Kidney (tissue), 2 donors: ENCODE measurements around the gene SLAMF8. TPM values are rescaled to one million over a fixed set of nuclear protein-coding genes. Genes with fewer than 3 reads are reported as not detected.

Source experiments
- polyA plus RNA-seq: library from polyadenylated mRNA; stranded (reverse); fragments of 350-450 nt; fragmentation: Illumina TruSeq; extraction: RNeasy Lipid Tissue Mini Kit (QIAGEN cat#74804); gene quantifications from one replicate; pipeline ENCODE4 v1.2.3, GENCODE V29; 2014; ENCODE audit warnings: low read depth, low replicate concordance; ENCODE audit not compliant: insufficient read depth
- total RNA-seq: library from RNA; stranded (reverse); fragmentation: NEBNext Ultra II Directional; extraction: Animal tissue kit (Norgen Biotek cat#: 25700); gene quantifications from one replicate; pipeline ENCODE4 v1.2.1, GENCODE V29; 2021
- donor health status: DM: yes; HTN: yes; CAD: no.

Gene SLAMF8
- total and polyA plus RNA-seq, 2 donors from 2014 or later = 1.8 to 12.0 TPM

Other genes with a start within 250 kb of the SLAMF8 start
- not detected for gene APCS, start 239.0 kb upstream of the SLAMF8 start, total RNA-seq
- 1.5 TPM for gene APCS, start 239.0 kb upstream of the SLAMF8 start, polyA plus RNA-seq
- gene CRP, start 112.3 kb upstream of the SLAMF8 start, total RNA-seq = not detected
- not detected for gene CRP, start 112.3 kb upstream of the SLAMF8 start, polyA plus RNA-seq
- 128 TPM for gene DUSP23, start 45.9 kb upstream of the SLAMF8 start, total RNA-seq
- gene DUSP23, start 45.9 kb upstream of the SLAMF8 start, polyA plus RNA-seq = 327 TPM
- gene FCRL6, start 24.5 kb upstream of the SLAMF8 start, total RNA-seq = 1.4 TPM
- gene FCRL6, start 24.5 kb upstream of the SLAMF8 start, polyA plus RNA-seq = 0.45 TPM
- gene VSIG8, start 35.8 kb downstream of the SLAMF8 start, total RNA-seq = not detected
- gene VSIG8, start 35.8 kb downstream of the SLAMF8 start, polyA plus RNA-seq = 8.1 TPM
- 1.0 TPM for gene CFAP45, start 73.3 kb downstream of the SLAMF8 start, total RNA-seq
- 14.2 TPM for gene CFAP45, start 73.3 kb downstream of the SLAMF8 start, polyA plus RNA-seq
- 358 TPM for gene TAGLN2, start 98.6 kb downstream of the SLAMF8 start, total RNA-seq
- 223 TPM for gene TAGLN2, start 98.6 kb downstream of the SLAMF8 start, polyA plus RNA-seq
- 0.88 TPM for gene IGSF9, start 118.7 kb downstream of the SLAMF8 start, total RNA-seq
- gene IGSF9, start 118.7 kb downstream of the SLAMF8 start, polyA plus RNA-seq = 1.3 TPM
- gene SLAMF9, start 127.4 kb downstream of the SLAMF8 start, total RNA-seq = not detected
- not detected for gene SLAMF9, start 127.4 kb downstream of the SLAMF8 start, polyA plus RNA-seq
- 8.5 TPM for gene PIGM, start 205.1 kb downstream of the SLAMF8 start, total RNA-seq
- 3.3 TPM for gene PIGM, start 205.1 kb downstream of the SLAMF8 start, polyA plus RNA-seq
- gene KCNJ10, start 243.3 kb downstream of the SLAMF8 start, total RNA-seq = 4.9 TPM
- gene KCNJ10, start 243.3 kb downstream of the SLAMF8 start, polyA plus RNA-seq = 57.6 TPM